ENCODE measurements around the gene GALNT7. TPM values are rescaled to one million over a fixed set of nuclear protein-coding genes. Genes with fewer than 3 reads are reported as not detected.
"Not testable (repeated sequence)": the region's sequence is repeated elsewhere in the genome, so short reads cannot be mapped to it uniquely, and the experiment has no call there.

The GALNT7 gene
- 10 to 100 TPM in 2 of 4 donors, 1 to 10 TPM in 2; 7.6 to 11.4 (median 9.5) TPM for total RNA-seq

DNA sequence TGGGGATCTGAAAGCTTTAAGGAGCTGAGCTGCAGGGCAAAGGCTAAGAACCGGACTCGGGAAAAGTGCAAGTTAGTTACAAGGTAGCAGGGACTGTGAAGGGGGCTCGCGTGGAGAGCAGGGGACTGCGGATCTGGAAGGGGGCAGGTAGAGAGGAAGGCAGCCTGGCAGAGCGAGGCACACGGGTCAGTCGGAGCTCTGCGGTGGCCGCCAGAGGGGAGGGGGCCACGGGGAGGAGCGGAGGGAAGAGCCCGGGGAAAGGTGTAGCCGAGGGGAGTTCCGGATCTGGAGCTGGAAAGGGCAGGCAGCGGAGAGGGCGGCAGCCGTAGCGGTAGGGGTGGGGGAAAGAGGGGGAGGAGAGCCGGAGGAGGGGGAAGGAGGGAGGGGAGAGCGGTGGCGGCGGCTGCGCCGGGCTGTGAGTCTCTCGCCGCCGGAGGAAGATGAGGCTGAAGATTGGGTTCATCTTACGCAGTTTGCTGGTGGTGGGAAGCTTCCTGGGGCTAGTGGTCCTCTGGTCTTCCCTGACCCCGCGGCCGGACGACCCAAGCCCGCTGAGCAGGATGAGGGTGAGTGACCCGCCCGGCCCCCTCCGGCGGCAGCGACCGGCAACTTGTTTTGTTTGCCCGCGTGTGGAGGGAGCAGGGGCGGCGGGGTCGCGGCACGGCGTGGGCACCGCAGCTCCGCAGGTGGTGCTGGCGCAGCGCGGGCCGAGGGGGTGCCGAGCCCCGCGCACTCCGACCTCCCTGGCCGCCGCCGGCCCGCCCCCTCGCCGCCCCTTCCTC is at the start of gene GALNT7:
GALNT7 (plus strand) TSS at position 416 of the 782 bp plus-strand sequence; CDS start at position 441, 25 bp downstream.
- peak; percentile 76 for ATAC-seq (ENCODE audit: low FRiP score)
- DNase-seq (ENCODE audit: low spot score), result peak; percentile 23
- TF ChIP-seq CTCF (IDR thresholded peaks at IDR 0.05), result no peak

DNA sequence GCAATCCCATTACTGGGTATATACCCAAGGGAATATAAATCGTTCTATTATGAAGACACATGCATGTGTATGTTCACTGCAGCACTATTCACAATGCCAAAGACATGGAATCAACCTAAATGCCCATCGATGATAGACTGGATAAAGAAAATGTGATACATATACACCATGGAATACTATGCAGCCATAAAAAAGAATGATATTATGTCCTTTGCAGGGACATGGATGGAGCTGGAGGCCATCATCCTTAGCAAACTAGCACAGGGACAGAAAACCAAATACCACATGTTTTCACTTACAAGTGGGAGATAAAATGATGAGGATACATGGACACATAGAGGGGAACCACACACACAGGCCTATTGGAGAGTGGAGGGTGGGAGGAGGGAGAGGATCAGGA is 49.8 kb upstream of the GALNT7 start:
- DNase-seq (ENCODE audit: low spot score); ATAC-seq (ENCODE audit: low FRiP score): not testable (repeated sequence)

DNA sequence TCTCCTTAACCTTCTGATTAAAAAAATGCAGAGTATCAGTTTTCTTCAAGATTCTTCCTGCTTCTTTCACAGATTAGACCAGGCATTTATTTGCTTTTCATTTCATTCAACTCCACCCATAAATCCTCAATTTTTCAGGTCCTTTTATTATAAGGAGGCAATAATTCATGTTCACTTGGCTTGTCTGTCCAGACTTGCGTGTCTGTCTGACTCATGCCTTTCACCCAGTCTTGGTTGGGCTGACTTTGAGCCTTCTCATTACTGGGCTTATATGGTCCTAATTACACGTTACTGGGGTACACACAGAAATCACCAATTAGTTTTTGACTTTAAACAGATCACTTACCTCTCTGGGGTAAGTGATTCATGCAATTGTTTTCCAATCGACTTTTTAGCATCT is 48.8 kb upstream of the GALNT7 start:
- DNase-seq (ENCODE audit: low spot score), result no peak
- no peak for ATAC-seq (ENCODE audit: low FRiP score)
- TF ChIP-seq CTCF (IDR thresholded peaks at IDR 0.05), result no peak

DNA sequence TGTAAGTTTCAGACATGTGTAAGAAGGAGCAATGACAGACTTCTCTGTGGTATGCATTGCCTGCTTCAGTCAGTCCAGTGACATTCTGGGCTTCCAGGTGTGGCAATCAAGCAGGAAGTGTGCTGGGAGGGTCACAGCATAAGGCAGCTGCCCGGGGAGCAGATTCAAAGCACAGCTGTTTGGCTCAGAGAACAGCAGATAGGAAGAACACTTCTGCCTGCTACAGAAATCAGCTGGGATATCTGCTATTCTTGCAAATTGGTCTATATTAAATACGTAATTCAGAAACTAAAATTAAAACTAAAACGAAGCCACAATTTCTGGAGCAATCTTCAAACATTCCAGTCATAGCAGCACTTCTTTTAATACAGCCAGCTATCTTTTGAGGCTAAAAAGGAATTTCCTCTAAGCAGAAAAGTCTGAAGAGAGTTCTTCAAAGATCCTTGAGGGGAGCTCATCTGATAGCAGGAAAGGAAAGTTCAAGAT is 47.5 kb upstream of the GALNT7 start:
- no peak for TF ChIP-seq CTCF (IDR thresholded peaks at IDR 0.05)
- no peak for ATAC-seq (ENCODE audit: low FRiP score)
- no peak for DNase-seq (ENCODE audit: low spot score)

GRCh38 chr4:173124209-173124865 is 44.3 kb upstream of the GALNT7 start:
- no peak for ATAC-seq (ENCODE audit: low FRiP score)
- no peak for TF ChIP-seq CTCF (IDR thresholded peaks at IDR 0.05)

GRCh38 chr4:173125216-173125812 is 43.3 kb upstream of the GALNT7 start:
- no peak for ATAC-seq (ENCODE audit: low FRiP score)
- no peak for DNase-seq (ENCODE audit: low spot score)
- no peak for TF ChIP-seq CTCF (IDR thresholded peaks at IDR 0.05)

More at GRCh38 chr4:173124209-173124865, 44.3 kb upstream of the GALNT7 start:
- no peak for DNase-seq (ENCODE audit: low spot score)

DNA sequence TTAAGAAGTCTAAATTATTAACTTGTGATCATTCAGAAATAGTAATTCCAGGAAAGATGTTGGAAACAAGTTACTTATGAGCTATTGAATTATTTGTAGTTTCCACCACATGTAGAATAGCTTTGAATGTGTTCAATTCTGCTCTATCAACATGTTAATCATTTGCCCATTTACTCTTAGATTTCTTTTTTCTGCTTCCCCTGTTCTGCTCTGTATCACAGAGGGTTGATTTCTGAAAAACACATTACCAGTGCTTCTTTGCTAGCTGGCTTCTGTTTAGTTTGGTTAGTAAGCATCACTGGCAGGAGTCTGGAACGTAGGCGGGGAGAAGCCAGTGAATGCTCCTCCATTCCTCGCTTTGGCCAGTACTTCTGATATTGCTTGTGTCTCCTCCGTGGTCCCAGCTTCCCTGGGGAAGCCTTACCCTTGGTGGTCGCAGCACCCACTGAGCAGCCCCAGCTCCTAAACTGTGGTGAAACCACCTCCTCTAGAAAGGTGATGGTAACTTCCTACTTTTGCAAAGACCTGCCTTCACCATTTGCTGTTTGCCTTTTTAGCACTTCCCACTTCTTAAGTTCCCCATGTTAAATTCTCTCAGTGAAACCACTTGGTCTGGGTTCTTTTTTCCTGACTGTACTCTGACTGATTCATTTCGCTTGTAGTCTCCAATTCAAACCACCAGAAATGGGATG is 40.3 kb upstream of the GALNT7 start:
- TF ChIP-seq CTCF (IDR thresholded peaks at IDR 0.05), result no peak
- DNase-seq (ENCODE audit: low spot score) (no peak), ATAC-seq (ENCODE audit: low FRiP score) (no peak)
